ENCODE measurements around the gene MAGEB17.
"Not testable (repeated sequence)": the region's sequence is repeated elsewhere in the genome, so short reads cannot be mapped to it uniquely, and the experiment has no call there.

MAGEB17 gene

GRCh38 chrX:16160729-16161128, 6.6 kb upstream of the MAGEB17 start:
- no peak for DNase-seq

- DNase-seq = not testable (repeated sequence)
These were observed 6.1 kb upstream of the MAGEB17 start for GRCh38 chrX:16161173-16161572.

DNA sequence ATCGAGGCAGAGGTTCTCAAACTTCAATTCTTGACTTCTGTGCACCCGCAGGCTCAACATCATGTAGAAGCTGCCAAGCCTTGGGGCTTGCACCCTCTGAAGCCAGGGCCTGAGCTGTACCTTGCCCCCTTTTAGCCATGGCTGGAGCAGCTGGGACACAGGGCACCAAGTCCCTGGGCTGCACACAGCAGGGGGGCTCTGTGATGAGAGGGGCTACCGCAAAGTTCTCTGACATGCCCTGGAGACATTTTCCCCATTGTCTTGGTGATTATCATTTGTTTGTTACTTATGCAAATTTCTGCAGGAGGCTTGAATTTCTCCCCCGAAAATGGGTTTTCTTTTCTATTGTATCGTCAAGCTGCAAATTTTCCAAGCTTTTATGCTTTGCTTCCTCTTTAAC, 4.9 kb upstream of the MAGEB17 start:
- no peak for DNase-seq

DNA sequence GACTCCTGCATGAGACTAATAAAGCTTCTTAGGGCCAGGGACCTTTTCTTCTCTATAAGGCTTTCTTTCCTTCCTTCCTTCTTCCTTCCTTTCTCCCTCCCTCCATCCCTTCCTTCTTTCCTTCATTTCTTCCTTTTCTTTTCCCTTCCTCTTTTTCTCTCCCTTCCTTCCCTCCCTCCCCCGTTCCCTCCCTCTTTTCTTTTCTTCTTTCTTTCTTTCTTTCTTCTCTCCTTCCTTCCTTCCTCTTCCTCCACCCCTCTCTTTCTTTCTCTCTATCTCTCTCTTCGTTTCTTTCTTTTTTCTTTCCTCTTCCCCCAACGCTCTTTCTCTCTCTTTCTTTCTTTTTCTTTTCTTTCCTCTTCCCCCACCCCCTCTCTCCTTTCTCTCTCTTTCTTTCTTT, 2.5 kb upstream of the MAGEB17 start:
- no peak for DNase-seq

DNA sequence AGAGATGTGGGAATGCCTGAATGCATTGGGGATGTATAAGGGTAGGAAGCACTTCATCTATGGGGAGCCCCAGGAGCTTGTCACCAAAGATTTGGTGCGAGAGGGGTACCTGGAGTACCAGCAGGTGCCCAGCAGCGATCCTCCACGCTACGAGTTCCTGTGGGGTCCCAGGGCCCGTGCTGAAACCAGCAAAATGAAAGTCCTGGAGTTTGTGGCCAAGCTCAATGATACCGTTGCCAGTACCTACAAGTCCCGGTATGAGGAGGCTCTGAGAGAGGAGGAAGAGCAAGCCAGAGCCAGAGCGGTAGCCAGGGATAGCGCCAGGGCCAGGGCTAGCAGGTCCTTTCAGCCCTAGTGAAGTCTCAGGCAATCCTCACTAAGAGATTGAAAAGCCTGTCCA, 3.8 kb downstream of the MAGEB17 start:
- DNase-seq = no peak

DNA sequence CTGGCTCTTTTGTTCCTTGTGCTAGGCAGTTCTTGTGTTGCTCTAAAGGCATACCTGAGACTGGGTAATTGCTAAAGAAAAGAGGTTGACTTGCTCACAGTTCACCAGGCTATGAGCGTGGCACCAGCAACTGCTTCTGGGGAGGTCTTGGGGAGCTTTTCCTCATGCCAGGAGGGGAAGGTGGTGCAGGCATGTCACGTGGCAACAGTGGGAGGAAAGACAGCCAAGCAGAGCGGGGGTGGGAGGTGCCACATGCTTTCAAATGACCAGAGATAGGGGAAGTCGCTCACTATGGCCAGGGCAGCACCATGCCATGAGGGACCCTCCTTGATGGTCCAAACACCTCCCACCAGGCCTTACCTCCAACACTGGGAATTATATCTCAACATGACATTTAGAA, 4.7 kb downstream of the MAGEB17 start:
- no peak for DNase-seq

- DNase-seq = no peak
These were observed 5.1 kb downstream of the MAGEB17 start for GRCh38 chrX:16172391-16172790.

GRCh38 chrX:16175329-16176061, 8.2 kb downstream of the MAGEB17 start:
- no peak for DNase-seq

GRCh38 chrX:16177260-16177659, 10.0 kb downstream of the MAGEB17 start:
- DNase-seq = no peak

DNA sequence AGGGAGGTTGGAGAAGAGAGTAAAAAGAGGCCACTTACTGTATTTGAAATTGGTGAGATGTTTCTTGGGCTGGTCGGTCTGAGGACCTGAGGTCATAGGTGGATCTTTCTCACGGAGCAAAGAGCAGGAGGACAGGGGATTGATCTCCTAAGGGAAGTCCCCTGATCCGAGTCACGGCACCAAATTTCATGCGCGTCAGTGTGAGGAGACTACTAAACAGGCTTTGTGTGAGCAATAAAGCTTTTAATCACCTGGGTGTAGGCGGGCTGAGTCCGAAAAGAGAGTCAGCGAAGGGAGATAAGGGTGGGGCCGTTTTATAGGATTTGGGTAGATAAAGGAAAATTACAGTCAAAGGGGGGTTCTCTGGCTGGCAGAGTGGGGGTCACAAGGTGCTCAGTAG, 16.6 kb downstream of the MAGEB17 start:
- DNase-seq = not testable (repeated sequence)

GRCh38 chrX:16185725-16186136, 18.4 kb downstream of the MAGEB17 start:
- DNase-seq = no peak

GRCh38 chrX:16186380-16187007, 19.2 kb downstream of the MAGEB17 start:
- no peak for DNase-seq

- no peak for DNase-seq
These were observed 19.9 kb downstream of the MAGEB17 start for GRCh38 chrX:16187024-16187760.

- no peak for DNase-seq
These were observed 21.4 kb downstream of the MAGEB17 start for GRCh38 chrX:16188687-16189086.

DNA sequence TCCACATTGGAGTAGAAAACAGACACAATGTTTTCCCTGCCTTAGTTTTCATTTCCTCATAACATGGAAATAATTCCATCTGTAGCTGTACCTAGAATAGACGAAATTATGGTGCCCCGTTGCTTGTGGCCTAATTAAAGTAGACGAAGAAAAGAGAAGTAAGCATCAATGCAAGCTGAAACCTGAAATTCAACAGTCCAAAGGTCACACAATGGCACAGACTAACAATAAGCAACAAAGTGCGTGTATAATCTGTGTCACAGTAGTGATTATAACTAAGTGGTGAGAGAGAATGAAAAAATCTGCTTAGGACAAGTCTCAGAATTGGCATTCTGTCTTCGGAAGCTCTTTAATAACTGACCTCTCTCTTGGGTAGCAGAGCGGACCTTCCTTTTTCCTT, 24.3 kb downstream of the MAGEB17 start:
- DNase-seq = no peak

DNA sequence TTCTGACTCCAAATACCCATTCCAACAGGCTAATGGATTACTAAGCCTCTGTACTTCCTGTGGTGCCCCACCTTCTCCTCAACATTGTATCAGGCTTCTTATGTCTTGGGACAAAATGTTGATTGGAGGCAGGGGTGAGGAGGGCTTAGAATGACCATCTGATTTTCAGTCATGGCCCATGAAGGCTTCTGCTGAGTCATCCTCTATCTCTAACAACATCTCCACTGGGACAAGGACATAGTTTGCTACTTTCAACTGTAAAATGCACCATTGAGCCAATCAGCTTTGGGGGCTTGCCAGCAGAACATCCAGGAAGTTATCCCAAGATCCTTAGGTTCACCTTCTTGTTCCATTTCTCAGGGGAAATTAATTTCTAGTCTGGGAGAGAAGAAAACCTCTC, 29.5 kb downstream of the MAGEB17 start:
- DNase-seq = no peak

- DNase-seq = no peak
These were observed 32.1 kb downstream of the MAGEB17 start for GRCh38 chrX:16199343-16199742.

DNA sequence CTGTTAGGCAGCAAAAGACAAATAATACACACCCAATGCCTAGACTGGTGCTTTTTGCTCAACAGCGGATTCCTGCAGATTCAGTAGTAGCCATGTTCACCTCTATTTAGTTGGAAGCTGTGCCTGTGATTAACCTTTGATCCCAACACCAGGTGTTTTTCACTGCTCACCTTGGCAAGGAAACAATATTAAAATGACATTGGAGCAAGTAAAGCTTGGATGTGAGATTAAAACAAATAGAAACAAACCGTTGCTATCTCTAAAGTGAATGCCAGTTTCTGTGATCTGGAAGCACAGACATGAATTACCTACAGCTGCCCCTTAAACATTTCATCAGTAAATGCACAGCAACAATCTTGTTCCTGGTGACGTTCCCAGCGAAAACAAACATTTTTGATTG, 35.7 kb downstream of the MAGEB17 start:
- no peak for DNase-seq

GRCh38 chrX:16204538-16204937, 37.3 kb downstream of the MAGEB17 start:
- no peak for DNase-seq

DNA sequence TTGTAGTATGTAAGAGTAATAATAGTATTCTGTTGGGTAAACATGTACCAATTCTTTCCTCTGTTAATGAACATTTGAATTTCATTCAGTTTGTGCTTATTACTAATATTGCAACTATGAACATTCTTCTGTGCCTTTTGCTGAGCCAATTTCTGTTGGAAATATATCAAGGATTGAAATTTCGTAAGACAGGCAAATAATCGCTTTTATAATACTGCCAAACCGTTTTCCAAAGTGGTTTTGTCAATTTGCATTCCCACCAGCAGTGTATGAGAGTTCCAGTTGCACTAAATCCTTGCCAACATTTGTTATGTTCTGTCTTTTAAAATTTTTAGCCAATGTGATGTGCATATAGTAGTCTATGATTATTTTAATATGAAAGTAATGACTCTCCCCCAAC, 38.6 kb downstream of the MAGEB17 start:
- DNase-seq = no peak

- DNase-seq = no peak
These were observed 40.4 kb downstream of the MAGEB17 start for GRCh38 chrX:16207634-16208033.

- no peak for DNase-seq
These were observed 41.3 kb downstream of the MAGEB17 start for GRCh38 chrX:16208601-16209000.

- no peak for DNase-seq
These were observed 42.8 kb downstream of the MAGEB17 start for GRCh38 chrX:16210061-16210460.

- no peak for DNase-seq
These were observed 44.7 kb downstream of the MAGEB17 start for GRCh38 chrX:16212024-16212423.
